SJSA1 (cell line): Measurements from ENCODE around the gene PRDM12. TPM values are rescaled to one million over a fixed set of nuclear protein-coding genes. Genes with fewer than 3 reads are reported as not detected.
A peak's percentile ranks its signal among the peaks of the same experiment; 100 is the strongest.

ENCODE experiments used
- DNase-seq, 2 experiments: peaks; one replicate each; pipeline ENCODE4 v3.0.0-alpha.2; 2015 to 2020; ENCODE audit warnings: low spot score in 2 of 2, low read depth in 1 of 2
- H3K27ac ChIP-seq: fragments of 250-450 bp; sonication (Bioruptor Pico); 2 replicates; pipeline ENCODE4 v1.5.1; 2020; ENCODE audit warnings: mild to moderate bottlenecking, moderate library complexity
- H3K27me3 ChIP-seq: fragments of 250-450 bp; sonication (Bioruptor Pico); replicated peaks from 2 replicates; pipeline ENCODE4 v1.5.1; 2020; ENCODE audit warnings: mild to moderate bottlenecking, moderate library complexity
- H3K36me3 ChIP-seq: fragments of 250-450 bp; sonication (Bioruptor Pico); 2 replicates; pipeline ENCODE4 v1.5.1; 2020; ENCODE audit warnings: mild to moderate bottlenecking
- H3K4me1 ChIP-seq: fragments of 250-450 bp; sonication (Bioruptor Pico); replicated peaks from 2 replicates; pipeline ENCODE4 v1.6.1; 2021; ENCODE audit warnings: mild to moderate bottlenecking
- H3K4me3 ChIP-seq: fragments of 250-450 bp; sonication (Bioruptor Pico); 2 replicates; pipeline ENCODE4 v1.5.1; 2020; ENCODE audit warnings: mild to moderate bottlenecking
- H3K9me3 ChIP-seq: fragments of 250-450 bp; sonication (Bioruptor Pico); replicated peaks from 2 replicates; pipeline ENCODE4 v1.5.1; 2020; ENCODE audit warnings: mild to moderate bottlenecking
- total RNA-seq: library from RNA; depleted of rRNA; stranded (reverse); fragments of >200 nt; shearing (Covaris generic); gene quantifications from 2 replicates; pipeline ENCODE4 v1.2.3, GENCODE V29; 2014; rRNA removed

Gene PRDM12
- total RNA-seq, 1 experiment from 2014 or later = not detected

DNA sequence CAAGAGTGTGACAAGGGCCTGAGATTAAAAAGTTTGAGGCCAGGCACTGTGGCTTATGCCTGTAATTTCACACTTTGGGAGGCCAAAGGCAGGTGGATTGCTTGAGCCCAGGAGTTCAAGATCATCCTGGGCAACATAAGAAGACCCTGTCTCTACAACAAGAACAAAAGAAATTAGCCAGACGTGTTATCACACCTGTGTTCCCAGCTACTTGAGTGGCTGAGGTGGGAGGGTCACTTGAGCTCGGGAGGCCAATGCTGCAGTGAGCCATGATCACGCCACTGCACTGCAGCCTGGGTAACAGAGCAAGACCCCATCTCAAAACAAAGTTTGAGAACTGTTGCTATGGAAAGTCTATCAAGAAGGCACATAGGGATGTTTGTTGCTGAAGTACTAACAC is 54.2 kb downstream of the PRDM12 start:
- Histone ChIP-seq H3K4me1 (peaks cover 22% of the 10 kb centered on the region), H3K36me3 (no peaks in the 10 kb centered on the region; the same call in 1 of the 2 replicates), H3K27ac (no peak overlapping the region), H3K9me3 (no peaks in the 10 kb centered on the region), H3K4me3 (no peak overlapping the region), H3K27me3 (no peaks in the 10 kb centered on the region)
- no peak for DNase-seq

DNA sequence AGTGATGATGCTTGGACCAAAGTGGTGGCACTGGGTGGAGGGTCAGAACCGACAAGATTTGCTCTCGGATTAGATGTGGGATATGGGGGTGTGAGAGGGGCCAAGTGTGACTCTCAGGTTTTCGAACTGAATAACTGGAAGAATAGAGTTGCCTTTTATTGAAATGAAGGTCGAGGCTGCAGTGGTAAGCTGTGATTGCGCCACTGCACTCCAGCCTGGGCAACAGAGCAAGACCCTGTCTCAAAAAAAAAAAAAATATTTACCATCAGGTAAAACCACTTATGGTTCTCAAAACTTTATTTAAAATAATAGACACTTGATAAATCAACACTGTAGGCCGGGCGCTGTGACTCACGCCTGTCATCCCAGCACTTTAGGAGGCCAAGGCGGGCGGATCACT is 56.4 kb downstream of the PRDM12 start:
- Histone ChIP-seq H3K27ac (no peak overlapping the region), H3K36me3 (no peaks in the 10 kb centered on the region), H3K27me3 (no peaks in the 10 kb centered on the region), H3K9me3 (no peaks in the 10 kb centered on the region), H3K4me1 (peaks cover under 1% of the 10 kb centered on the region), H3K4me3 (no peak overlapping the region)
- no peak for DNase-seq

DNA sequence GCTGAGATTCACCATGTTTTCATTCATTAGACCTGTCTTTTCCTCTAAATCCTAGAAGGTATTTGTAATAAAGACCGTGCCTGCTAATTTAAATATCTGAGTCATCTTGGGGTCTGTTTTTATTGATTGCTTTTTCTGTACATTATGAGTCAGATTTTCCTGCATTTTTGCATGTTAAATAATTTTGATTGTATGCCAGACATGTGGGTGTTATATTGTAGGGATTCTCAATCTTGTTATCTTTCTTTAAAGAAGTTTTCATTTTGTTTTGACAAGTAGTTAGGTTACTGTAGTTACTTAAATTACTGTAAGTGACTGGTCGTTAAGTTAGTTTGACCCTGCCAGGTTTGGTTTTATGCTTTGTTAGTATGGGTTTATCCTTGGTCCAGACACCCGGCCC is 64.3 kb downstream of the PRDM12 start:
- no peaks in the 10 kb centered on the region for H3K9me3 ChIP-seq
- H3K36me3 ChIP-seq = no peaks in the 10 kb centered on the region
- no peaks in the 10 kb centered on the region for H3K27me3 ChIP-seq
- peak in 1 of 2 experiments; percentile 36 for DNase-seq
- H3K27ac ChIP-seq = peak overlapping the region; percentile 35
- H3K4me1 ChIP-seq = peaks cover 19% of the 10 kb centered on the region
- H3K4me3 ChIP-seq = no peak overlapping the region

DNA sequence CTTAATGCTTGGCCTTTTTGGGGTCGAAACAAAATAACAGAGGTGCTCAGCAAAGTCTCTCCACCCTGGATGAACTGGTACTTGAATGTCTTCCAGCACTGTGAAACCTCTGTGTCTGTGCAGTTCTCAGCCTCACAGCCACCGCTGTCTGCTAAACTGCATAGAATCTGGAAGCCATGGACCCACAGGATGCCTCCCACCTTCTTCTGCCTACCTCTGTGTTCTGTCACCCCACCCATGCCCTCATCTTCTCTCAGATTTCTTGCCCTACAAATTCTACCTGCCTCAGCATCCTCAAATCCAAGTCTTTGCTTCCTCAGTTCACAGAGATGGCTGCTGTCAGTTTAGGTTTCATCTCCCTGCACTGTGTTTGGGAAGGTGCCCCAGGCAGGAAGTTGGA is 64.8 kb downstream of the PRDM12 start:
- Histone ChIP-seq H3K27me3 (no peaks in the 10 kb centered on the region), H3K4me1 (peaks cover 19% of the 10 kb centered on the region), H3K9me3 (no peaks in the 10 kb centered on the region), H3K27ac (peak overlapping the region; percentile 35), H3K36me3 (no peaks in the 10 kb centered on the region), H3K4me3 (no peak overlapping the region)
- DNase-seq = no peak

DNA sequence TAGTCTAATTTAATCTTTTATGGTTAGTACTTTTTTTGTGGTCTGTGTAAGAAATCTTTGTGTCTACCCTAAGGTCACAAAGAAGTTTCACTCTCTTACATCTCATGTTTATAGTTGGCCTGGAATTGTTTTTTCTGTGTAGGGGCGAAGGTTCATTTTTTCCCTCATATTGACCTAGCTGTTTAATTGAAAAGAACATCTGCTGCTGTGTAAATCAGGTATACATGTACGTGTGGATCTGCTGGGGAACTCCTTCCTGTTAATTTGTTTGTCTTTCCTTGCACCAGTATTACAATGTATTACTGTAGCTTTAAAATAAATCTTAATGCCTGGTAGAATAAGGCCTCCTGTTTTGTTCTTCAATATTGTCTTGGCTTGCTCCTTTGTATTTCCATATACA is 67.0 kb downstream of the PRDM12 start:
- no peak for DNase-seq
- H3K4me3 ChIP-seq = no peak overlapping the region
- no peaks in the 10 kb centered on the region for H3K27me3 ChIP-seq
- H3K27ac ChIP-seq = no peak overlapping the region
- no peaks in the 10 kb centered on the region for H3K36me3 ChIP-seq
- H3K9me3 ChIP-seq = no peaks in the 10 kb centered on the region
- peaks cover 19% of the 10 kb centered on the region for H3K4me1 ChIP-seq

DNA sequence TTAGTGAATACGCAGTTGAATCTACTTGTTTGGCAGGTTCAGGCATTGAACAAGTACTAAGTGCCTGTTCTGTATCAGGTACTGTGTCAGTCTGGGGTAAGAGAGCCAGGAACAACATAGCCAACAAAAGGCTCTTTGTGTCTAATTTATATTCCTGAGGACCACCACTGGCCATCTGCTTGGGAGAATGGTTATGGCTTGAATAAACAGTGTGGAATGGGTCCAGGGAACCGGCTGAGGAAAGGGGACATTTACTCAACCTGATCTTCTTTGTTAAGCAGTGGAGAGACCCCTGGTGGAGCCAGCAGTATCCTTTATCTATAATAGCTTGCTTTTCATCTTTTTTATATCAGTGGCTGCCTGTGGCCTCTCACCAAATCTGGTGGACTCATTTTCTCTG is 67.7 kb downstream of the PRDM12 start:
- Histone ChIP-seq H3K36me3 (no peaks in the 10 kb centered on the region), H3K4me1 (peaks cover 19% of the 10 kb centered on the region), H3K27ac (no peak overlapping the region), H3K27me3 (no peaks in the 10 kb centered on the region), H3K9me3 (no peaks in the 10 kb centered on the region), H3K4me3 (no peak overlapping the region)
- no peak for DNase-seq

Other genes starting within 250 kb of the PRDM12 start
- 20.9 and 25.2 TPM in 2 replicates for gene ASS1, start 219.6 kb upstream of the PRDM12 start, total RNA-seq
- 43.3 and 52.3 TPM in 2 replicates for gene FUBP3, start 85.0 kb upstream of the PRDM12 start, total RNA-seq
- 25.9 and 41.5 TPM in 2 replicates for gene EXOSC2, start 29.2 kb downstream of the PRDM12 start, total RNA-seq
- 20.5 and 24.7 TPM in 2 replicates for gene ABL1, start 170.7 kb downstream of the PRDM12 start, total RNA-seq
- not detected in 2 replicates for gene QRFP, start 232.2 kb downstream of the PRDM12 start, total RNA-seq